ENCODE measurements around the gene SLC38A1.
"Not testable (repeated sequence)": the region's sequence is repeated elsewhere in the genome, so short reads cannot be mapped to it uniquely, and the experiment has no call there.

Gene SLC38A1

DNA sequence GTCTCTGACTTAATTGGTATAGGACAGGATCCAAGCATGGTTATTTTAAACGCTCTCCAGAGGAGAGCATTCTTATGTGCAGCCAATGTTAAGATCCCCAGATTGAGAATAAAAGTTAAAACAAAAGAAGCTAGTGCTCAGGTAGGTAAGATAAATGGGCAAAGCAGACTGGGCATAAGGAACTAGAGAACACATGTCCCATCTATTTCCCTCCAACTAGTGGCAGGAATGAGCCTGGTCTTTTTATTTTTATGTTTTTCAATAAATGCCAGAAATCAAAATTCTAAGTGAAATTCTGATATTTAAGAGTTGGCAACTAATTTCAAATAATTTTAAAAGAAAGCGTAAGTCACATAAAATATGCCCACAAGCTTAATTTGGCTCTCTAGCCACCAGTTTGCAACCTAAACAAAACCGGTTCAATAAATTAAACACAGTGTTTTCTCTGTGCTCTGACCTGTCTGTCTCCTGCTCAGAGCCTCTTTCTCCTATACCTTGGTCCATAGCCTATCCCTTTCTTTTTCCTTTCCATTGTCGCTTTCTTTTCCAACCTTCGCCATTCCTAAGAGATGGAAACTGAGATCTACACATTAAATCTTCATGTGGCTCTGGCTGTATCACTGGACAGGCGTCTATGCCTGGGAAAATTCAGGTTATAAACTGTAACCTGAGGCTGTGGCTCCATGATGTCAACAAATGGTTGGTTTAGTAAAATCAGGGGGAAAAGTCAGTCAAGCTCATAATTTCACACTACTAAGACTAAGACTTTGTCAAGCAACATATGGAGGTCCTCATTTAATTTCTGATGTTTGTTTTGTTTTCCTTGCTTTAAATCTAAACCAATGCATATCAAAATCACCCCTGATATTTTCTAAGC, 5.5 kb downstream of the SLC38A1 start:
- no peak for DNase-seq

DNA sequence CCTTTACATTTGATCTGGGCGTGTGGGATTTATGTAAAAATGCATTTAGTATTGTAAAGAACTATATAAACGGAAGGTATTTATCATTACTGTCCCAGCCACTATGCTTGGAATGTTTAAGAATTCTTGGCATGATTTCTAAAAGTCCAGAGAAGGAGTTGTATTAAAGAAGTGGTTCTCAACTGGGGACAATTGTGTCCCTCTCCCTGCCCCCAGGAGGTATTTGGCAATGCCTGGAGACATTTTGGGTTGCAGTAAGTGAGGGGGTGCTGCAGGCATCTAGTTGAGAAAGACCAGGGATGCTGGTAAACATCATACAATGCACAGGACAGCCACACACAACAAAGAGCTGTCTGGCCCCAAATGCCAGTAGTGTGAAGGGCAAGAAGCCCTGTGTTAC, 7.2 kb downstream of the SLC38A1 start:
- DNase-seq = no peak

DNA sequence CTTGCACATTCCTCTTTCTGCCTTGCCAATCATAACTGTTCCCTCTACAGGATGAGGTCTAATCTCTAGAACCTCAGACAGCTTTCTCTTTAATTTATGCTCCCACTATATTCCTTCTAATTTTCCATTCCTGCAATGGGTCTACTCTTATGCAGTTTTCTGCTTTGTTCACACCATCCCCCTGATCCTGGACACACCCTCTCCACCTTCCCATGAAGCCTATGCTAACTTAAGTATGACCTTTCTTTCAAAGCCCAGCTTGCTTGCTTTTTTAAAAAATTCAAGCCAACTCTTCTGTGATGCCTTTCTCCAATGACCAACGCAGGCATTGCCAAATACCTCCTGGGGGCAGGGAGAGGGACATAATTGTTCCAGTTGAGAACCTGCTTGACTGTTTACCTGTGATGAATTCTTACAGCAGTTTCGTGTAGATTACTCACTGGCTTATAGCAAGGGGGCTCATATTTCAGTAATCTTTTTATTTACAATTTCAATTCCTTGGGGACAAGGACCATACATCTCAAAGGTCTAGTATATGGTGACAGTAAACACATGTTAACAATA, 7.8 kb downstream of the SLC38A1 start:
- no peak for DNase-seq

DNA sequence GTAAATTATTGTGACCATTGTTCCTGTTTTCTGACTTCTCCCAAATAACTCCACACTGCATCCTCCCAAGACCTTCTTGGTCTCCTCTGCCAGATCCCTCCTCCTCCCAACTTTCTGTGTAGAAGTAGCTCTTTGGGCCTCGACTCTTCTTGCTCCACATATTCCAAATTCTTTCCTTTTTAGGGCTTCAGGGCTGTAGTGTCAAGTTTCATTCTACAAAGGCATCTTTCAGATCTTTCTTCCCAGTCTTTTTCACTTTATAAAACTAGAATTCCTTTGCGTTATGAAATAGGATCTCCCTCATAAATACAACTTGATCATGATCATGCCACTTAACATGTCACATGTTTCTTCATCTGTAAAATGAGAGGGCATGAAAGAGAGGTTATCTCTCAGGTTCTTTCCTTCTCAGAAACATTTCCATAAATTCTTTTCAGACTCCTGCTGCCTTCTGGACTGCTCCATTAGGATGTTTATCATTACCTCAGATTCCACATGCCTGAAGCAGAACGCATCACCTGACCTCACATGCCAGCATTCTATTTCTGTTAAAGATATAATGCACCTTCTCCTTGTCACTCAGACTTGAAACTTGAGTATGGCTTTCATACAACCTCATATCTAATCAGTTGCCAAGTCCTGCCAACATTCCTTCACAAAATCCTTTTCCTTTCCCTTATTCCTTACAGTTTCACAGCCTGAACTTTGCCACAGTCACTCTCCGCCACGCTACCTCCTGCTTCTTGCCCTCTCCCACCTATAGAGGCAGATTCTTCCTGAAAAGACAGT, 8.5 kb downstream of the SLC38A1 start:
- no peak for DNase-seq

DNA sequence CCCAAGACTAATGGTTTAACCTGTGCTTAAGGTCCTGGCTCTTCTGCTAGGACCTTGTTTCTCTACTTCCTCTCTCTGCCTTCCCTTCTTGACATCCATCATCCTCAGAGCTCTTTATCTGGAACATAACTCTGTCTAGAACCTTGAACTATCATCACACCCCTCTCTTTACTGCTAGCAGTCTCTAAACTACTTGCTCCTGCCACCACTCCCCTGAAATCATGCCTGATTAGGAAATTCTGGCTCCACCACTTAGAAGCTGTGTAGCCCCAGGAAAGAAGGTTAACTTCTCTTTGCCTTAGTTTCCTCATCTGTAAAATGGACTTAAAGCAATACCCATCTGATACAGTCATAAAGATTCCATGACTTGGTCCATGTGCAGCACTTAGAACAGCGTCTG, 9.1 kb downstream of the SLC38A1 start:
- DNase-seq = no peak

DNA sequence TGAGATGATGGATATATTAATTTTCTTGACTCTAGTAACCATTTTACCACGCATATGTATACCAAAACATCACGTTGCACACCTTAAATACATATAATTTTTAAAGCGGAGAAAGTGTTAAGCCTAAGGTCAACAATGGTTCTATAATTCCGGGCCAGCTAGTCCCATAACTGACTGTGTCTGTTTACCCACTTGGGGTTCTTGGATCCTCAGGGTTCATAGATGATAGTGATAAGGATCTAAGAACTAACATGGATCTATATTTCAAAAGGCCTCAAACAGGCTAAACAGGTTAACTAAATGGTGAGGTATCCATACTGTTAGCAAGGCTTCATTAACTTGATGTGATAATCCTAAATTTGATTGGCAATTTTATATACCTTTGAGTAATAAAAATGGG, 9.8 kb downstream of the SLC38A1 start:
- no peak for DNase-seq

DNA sequence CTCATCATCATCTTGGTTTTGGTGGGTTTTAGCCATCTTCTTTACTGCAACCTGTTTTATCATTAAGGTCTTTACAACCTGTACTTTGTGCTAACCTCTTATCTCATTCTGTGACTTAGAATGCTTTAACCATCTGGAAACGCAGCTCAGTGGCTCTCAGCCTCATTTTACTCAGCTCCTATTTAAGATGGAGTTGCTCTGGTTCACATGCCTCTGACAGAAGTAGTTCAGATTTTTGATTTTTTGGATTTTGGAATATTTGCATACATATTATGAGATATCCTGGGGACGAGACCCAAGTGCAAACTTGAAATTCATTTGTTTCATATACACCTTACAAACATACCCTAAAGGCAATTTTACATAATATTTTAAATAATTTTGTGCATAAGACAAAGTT, 10.7 kb downstream of the SLC38A1 start:
- no peak for DNase-seq

DNA sequence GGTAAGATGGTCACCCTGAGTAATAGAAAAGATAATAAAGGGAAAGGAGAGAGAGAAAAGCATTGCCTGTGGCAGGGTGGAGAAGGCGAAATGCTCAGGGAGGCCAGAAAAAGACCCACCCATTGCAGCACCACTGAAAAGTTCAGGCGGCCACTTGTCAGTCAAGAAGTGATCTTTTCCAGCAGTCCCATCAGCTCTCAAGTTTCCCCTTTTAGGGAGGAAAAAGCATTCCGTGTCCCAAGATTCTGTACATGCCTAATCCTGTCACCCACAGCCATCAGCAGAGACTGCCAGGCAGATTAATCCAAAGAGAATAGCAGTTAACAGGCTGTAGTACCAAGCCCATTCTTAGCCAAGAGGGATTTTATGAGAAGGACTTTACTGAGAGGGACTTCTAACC, 11.9 kb downstream of the SLC38A1 start:
- DNase-seq = no peak

DNA sequence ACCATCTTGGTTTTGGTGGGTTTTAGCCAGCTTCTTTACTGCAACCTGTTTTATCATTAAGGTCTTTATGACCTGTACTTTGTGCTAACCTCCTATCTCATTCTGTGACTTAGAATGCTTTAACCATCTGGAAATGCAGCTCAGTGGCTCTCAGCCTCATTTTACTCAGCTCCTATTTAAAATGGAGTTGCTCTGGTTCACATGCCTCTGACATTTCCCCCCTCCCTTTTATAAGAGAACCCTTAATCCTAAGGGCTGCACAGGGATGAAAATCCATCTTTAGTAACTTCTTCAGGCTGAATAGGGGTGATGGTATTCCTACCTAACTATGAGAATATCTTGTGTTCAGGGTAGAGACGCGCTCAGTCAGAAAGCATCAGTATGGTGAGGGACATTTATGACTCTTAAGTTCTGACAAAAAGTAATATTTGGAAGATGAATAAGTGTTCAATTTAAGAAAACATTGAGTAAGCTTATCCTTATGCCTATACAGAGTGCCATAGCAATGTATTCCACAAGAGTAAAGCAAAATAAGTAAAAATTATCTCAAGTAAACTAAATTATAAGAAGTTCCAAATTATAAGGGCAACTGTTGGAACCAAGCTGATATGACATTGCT, 15.2 kb downstream of the SLC38A1 start:
- no peak for DNase-seq

DNA sequence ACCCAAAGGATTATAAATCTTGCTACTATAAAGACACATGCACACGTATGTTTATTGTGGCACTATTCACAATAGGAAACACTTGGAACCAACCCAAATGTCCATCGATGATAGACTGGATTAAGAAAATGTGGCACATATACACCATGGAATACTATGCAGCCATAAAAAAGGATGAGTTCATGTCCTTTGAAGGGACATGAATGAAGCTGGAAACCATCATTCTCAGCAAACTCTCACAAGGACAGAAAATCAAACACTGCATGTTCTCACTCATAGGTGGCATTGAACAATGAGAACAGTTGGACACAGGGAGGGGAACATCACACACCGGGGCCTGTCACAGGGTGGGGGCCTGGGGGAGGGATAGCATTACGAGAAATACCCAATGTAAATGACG, 16.8 kb downstream of the SLC38A1 start:
- DNase-seq = not testable (repeated sequence)

DNA sequence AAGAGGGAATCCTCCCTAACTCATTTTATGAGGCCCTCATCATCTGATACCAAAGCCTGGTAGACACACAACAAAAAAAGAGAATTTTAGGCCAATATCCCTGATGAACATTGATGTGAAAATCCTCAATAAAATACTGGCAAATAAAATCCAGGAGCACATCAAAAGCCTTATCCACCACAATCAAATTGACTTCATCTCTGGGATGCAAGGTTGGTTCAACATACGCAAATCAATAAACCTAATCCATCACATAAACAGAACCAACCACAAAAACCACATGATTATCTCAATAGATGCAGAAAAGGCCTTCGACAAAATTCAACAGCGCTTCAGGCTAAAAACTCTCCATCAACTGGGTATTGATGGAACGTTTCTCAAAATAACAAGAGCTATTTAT, 18.9 kb downstream of the SLC38A1 start:
- DNase-seq = not testable (repeated sequence)

DNA sequence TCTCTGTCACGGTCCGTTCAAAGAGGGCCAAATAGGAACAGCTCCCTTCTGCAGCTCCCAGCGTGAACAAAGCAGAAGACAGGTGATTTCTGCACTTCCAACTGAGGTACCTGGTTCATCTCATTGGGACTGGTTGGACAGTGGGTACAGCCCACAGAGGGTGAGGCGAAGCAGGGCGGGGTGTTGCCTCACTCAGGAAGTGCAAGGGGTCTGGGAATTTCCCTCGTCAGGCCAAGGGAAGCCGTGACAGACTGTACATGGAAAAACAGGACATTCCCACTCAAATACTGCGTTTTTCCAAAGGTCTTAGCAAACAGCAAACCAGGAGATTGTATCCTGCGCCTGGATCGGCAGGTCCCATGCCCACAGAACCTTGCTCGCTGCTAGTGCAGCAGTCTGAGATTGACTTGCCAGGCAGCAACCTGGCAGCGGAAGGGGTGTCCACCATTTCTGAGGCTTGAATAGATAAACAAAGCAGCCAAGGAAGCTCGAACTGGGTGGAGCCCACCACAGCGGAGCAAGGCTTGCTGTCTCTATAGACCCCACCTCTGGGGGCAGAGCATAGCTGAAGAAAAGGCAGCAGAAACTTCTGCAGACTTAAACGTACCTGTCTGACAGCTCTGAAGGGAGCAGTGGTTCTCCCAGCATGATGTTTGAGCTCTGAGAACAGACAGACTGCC, 22.7 kb downstream of the SLC38A1 start:
- no peak for DNase-seq

DNA sequence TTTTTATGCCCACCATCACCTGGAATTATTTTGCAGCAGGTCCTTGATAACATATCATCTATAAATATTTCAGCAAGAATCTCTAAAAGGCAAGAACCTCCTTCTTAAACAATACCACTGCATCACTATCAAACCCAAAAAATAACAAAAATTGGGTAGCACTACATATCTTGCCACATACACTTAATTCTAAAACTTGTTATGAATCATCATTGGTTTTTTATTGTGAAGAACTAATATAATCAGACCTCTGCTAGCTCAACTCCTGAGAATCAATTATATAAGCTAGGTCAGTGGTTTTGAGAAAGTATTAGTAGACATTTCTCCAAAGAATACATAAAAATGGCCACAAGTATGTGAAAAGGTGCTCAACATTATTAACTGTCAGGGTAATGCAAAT, 23.8 kb downstream of the SLC38A1 start:
- DNase-seq = no peak

DNA sequence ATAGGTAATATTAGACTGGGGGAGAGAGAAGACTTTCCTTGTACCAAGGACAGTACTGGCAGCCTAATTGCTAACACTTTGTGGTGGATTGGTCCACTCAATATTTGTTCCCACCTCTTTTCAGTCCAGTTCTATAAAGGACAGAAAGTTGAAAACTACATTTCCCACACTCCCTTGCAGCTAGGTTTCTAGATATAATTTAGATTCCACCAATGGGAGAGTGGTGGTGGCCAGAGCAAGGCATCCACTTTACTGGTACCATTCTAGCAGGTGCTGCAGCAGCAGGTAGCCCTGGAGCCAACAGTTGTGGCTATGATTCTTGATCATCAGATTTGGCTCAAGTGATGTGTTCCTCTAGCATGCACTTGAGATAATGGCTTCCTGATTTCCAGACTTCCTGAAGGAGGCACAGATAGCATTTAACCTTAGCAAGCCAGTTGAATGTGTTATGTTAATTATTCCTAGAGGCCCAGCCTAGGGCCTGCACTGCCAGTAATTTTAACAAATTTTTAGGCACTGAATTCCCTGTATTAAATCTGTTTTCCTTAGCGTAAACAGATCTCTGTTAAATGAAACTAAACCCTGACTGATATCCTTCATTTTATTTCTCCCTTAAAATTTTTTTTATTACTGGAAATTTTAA, 24.4 kb downstream of the SLC38A1 start:
- DNase-seq = no peak

DNA sequence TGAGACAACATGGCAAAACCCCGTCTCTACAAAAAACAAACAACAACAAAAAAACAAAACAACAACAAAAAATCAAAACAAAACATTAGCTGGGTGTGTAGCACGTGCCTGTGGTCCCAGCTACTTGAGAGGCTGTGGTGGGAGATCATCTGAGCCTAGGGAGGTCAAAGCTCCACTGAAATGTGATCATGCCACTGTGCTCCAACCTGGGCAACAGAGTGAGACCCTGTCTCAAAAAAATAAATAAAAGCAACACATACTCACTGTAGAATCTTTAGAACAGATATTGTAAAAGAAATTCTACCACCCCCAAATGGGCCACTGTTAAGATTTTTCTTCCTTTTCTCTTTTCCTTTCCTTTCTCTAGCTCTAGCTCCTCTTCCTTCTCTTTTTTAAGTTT, 26.3 kb downstream of the SLC38A1 start:
- no peak for DNase-seq

DNA sequence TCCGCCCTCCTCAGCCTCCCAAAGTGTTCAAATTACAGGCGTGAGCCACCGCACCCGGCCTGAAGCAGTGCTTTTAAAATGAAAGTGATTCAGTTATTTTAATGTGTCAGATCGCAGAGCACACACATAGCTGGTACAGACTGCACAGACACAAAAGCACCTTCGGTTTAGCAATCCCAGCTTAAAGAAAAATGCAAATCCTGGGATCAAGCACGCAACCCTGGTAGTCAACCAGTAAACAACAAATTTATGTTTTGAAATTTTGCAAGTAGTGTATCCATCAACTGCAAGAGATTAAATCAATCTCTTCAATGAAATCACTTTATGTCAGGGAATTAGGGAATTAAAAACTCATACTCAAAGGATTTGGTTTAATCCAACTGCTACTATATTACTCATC, 28.4 kb downstream of the SLC38A1 start:
- DNase-seq = no peak

DNA sequence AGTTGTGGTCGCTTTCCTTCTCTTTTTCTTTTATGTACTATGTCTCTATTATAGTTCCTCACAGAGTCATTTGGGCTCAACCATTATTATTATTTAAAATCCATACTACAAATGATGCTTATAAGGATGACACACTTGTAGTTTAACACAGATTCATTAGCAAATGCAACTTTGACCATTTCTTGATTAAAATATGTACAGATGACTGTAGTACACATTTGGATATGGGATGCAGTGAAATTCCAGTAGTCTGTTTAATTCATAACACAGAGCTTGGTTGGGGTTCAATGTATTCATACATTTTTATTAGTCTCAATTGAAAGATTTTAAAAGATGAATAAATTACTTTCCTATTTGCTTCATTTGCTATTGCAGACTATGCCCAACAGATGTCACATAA, 30.0 kb downstream of the SLC38A1 start:
- no peak for DNase-seq

DNA sequence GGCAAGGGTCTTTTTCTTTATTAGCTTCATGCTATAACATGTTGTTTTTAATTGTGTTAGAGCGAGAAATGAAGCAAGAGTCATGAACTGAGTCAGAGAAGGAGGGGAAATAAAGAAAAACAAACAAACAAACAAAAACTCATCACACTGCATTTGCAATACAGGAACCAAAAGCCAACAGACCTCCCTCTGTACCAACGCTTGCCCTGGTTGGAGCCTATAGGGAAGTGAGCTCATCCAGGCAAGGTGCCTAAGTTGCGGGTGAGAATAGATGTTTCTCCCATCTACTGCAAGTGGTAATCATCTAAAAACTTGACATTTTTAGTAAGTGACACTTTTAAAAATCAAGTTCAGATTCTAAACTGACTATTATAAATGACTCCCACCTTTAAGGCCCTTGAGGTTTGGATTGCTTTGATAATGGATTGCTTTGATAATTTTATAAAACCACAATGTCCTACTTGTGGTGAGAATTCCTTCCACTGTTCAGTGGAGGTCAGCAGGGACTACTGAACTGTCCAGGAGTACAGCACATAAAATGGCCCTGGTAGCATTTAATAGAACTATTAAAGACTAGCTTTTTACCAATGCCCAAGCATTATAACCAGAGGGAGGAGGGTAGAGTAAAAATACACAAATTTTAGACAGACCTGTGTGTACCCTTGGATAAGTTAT, 31.3 kb downstream of the SLC38A1 start:
- no peak for DNase-seq

DNA sequence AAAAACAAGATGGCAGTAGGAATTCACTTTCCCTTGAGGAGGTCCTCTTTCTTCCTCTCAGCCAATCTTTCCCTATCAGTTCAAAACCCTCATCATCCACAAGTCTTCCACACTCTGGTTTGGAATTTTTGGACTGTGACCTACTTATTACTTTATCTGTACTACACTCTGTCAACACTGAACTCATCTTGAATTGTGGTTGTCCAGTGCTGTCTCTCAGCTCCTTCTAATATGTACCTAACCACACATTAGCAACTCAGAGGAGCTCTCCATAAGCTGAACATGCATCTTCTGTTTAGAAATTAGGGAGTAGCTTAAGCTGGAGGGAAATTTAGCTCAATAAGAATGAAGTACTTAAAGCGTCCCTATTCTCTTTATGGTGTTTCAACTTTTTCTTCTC, 34.8 kb downstream of the SLC38A1 start:
- no peak for DNase-seq

DNA sequence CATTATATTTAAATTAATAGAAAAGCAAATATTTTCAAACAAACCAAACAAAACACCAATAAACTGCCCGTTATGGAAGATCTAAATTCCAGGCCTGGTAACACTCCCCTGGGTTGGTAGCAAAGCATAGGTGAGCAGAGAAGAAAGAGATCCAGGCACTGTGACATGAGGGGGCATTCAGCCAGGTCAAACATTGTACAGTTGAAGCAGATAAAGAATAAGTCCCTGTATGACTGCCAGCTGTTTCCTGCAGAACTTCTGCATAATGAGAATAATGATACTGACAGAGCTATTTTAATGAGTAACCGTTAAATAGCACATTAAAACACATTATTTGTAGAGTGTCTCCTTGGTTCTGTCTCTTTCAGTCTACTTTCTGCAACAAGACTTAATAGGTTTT, 35.4 kb downstream of the SLC38A1 start:
- no peak for DNase-seq

DNA sequence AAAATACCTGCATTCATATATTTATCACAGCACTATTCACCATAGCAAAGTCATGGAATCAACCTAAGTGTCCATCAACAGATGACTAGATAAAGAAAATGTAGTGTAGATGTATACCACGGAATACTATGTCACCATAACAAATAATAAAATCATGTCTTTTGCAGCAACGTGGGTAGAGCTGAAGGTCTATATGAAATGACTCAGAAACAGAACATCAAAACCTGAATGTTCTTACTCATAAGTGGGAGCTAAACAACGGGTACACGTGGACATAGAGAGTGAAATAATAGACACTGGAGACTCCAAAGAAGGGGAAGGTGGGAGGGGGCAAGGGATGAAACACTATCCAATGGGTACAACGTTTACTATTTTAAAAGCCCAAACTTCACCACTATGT, 37.9 kb downstream of the SLC38A1 start:
- DNase-seq = no peak

DNA sequence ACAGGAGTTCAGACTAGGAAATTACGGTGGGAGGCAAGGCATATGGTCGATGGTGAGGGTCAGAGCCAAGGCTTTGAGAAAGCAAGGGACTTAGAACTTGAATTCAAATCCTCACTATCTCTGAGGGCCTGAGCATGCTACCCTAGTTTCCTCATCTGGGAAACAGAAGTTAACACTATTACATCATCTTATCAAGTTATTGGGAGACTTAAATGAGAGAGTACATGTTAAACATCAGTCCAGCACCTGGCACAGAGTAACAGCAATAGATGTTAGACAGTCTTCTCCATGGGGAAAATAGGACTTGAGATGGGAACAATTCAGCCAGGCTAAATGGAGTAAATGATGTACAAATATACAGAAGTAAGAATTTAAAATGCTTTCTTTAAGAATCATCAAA, 38.5 kb downstream of the SLC38A1 start:
- no peak for DNase-seq

Data from activated CD4-positive, alpha-beta T cell treated with anti-CD3 and anti-CD28 coated beads, Interleukin-2, amount 50 U/mL, for 4 hours (primary cell).